Retinal pigment epithelial cell (primary cell): Measurements from ENCODE around the gene ATP2A1.
A peak's percentile ranks its signal among the peaks of the same experiment; 100 is the strongest.
"Not testable (repeated sequence)": the region's sequence is repeated elsewhere in the genome, so short reads cannot be mapped to it uniquely, and the experiment has no call there.

Source experiments
- DNase-seq: peaks from one replicate; pipeline ENCODE4 v3.0.0-alpha.2; 2010; ENCODE audit warnings: low read depth
- H3K4me3 ChIP-seq: 2 replicates; pipeline ENCODE4 v1.5.1; 2011; ENCODE audit warnings: mild to moderate bottlenecking, low read length, control low read depth, moderate library complexity
- TF ChIP-seq, protein P1 (sequence below): conservative IDR thresholded peaks from 2 replicates; pipeline ENCODE4 v1.5.1; 2011; ENCODE audit warnings: low read depth, low read length, control low read depth, inconsistent platforms

Gene ATP2A1

DNA sequence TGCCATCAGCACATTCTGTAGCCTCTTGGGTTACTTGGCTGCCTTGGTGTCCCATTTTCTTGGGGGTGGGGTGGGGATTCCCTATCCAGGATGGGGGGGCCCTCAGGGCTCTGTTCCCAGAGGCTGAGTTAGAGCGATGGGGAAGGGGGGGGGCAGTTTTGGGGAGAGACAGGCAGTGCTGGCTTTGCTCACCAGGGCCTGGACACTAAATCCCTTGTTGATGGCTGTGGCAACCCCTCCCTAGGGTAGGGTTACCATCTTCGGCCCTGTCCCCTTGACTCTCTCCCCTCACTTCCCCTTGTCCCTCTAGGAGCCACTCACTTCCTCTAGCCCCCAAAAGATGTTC lies 660 bp upstream of the ATP2A1 start:
- DNase-seq: no peak
- no peak overlapping the region for H3K4me3 ChIP-seq
- TF ChIP-seq, protein P1, sequence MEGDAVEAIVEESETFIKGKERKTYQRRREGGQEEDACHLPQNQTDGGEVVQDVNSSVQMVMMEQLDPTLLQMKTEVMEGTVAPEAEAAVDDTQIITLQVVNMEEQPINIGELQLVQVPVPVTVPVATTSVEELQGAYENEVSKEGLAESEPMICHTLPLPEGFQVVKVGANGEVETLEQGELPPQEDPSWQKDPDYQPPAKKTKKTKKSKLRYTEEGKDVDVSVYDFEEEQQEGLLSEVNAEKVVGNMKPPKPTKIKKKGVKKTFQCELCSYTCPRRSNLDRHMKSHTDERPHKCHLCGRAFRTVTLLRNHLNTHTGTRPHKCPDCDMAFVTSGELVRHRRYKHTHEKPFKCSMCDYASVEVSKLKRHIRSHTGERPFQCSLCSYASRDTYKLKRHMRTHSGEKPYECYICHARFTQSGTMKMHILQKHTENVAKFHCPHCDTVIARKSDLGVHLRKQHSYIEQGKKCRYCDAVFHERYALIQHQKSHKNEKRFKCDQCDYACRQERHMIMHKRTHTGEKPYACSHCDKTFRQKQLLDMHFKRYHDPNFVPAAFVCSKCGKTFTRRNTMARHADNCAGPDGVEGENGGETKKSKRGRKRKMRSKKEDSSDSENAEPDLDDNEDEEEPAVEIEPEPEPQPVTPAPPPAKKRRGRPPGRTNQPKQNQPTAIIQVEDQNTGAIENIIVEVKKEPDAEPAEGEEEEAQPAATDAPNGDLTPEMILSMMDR: no peak

DNA sequence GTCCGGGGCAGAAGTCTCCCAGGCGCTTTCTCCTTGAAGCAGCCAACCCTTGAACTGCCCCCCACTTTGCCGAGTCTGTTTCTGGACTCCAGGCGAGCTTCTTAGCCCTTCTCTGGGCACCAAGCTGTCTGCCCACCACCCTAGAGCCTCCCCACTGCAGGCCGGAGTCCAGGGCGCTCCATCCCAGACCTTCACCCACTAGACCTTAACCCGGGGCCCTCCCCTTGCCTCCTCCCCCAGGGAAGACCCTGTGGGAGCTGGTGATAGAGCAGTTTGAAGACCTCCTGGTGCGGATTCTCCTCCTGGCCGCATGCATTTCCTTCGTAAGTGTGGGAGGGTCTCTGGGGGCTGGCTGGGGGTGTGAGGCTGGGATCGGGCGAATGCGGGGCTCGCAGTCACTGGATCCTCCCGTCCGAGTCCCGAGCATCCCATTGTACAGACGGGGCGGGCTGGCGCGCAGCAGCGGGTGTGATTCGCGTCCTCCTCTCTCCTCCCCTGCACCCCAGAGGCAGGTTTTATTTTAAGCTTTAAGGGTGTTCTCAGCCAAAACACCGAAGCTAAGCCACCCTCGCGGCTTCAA lies 1.1 kb downstream of the ATP2A1 start:
- TF ChIP-seq, protein P1: no peak
- peak overlapping the region; percentile 68 for H3K4me3 ChIP-seq
- no peak for DNase-seq

DNA sequence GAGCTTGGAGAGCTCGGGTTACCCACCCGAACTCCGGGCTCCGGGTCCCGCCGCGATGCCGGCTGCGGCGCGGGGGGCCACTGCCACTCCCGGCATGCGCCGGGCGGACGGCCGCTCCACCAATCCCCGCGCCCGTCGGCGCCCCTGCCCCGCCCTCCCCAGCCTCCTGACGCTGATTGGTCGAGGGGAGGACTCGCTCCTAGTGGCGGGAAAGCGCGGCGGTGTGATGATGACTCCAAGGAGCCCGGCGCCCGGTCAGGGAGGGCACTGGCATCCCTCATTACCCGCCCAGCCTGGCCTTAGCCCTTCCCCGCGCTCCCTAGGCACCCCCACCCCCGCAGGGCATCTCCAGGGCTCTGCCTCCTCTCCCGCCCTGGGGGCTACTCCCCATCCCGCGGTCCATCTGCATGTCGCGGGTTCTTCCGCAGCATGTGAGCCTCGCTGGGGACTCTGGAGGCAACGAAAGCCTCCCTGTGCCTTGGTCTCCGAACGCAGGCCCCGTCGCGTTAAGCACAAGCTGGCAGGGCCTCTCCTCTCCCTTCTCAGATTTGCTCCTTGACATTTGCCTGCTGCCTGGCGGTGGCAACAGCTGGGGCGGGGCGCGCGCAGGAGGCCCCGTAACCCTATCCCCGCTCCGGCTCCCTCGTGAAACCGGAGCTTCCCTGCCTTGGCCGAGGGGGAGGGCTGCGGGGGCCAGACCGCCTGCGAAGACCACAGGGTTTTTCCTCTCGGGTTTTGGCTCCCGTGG lies 1.7 kb downstream of the ATP2A1 start:
- DNase-seq: peak; percentile 39
- TF ChIP-seq, protein P1: no peak
- peak overlapping the region; percentile 68 for H3K4me3 ChIP-seq

DNA sequence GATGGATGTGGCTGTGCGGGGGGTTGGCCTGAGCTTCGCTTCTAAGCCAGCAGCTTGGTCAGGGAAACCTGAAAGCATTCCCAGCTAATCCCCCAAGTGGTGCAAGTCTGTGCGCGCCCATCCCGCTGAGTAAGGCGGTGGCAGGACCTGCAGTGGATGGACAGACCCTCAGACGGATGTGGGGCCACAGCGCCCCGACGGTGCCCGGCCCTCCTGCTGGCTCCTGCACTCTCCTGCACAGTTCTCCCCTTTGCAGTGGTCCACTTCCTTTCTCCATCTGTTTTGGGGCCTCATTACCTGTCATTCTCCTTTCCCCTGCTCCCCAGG lies 2.3 kb downstream of the ATP2A1 start:
- peak overlapping the region; percentile 45 for H3K4me3 ChIP-seq
- TF ChIP-seq, protein P1: no peak

DNA sequence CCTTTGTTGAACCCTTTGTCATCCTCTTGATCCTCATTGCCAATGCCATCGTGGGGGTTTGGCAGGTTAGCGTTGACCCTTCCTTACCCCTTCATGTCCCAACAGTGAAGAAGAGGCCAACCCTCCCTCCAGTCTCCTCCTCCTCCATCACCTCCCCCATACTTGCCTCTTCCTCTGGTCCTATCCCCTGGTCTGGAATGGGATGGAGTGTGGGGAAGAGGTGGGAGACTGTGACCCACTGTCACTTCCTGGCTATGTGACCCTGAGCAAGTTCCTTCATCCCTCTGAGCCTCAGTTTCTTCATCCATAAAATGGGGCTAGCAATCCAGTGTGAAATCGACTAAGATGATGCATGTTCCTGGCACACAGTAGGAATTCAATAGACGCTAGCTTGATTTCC lies 2.7 kb downstream of the ATP2A1 start:
- DNase-seq: no peak
- H3K4me3 ChIP-seq: no peak overlapping the region

More for the DNA sequence above, 2.3 kb downstream of the ATP2A1 start:
- no peak for DNase-seq

DNA sequence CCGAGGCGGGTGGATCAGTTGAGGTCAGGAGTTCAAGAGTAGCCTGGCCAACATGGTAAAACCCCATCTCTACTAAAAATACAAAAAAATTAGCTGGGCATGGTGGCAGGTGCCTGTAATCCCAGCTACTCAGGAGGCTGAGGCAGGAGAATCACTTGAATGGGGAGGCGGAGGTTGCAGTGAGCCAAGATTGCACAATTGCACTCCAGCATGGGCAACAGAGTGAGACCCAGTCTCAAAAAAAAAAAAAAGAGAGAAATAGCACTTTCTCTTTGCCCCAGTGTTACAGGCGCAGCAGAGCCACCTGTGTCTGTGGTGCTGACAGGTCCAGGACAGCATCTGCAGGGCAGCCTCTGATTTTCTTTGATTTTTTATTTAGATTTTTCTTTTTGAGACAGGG lies 3.3 kb downstream of the ATP2A1 start:
- H3K4me3 ChIP-seq, DNase-seq: not testable (repeated sequence)

More for the DNA sequence above, 2.7 kb downstream of the ATP2A1 start:
- TF ChIP-seq, protein P1: no peak

DNA sequence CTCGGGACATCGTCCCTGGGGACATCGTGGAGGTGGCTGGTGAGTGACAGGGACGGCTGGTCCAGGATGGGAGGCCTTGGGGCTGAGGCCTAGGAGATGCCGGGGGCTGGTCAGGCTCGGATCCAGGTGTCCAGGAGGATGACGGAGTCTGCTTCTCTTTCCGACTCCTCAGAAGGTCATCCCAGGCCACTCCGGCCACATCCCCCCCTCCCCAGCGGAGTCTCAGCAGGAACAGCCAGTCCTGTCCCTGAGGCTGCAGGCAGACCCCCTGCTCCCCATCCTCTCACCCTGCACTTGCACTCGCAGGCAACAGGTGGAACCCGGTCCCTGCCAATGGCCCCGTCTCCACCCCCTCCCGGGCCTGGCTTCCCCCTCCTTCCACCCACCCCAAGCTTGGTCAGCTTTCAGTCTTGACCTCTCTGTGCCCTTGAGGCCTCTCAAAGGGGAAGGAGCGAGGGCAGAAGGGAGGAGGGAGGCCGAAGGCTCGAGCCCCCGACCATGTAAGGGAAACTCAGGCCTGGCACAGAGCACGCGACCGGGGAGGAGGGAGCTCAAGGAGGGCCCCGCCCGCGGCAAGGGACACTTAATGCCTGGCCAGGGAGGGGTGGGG lies 4.4 kb downstream of the ATP2A1 start:
- TF ChIP-seq, protein P1: peak; percentile 12
- no peak for DNase-seq
- H3K4me3 ChIP-seq: no peak overlapping the region
